GM20431 (cell line): ENCODE measurements around the gene PIGR.

Experiments
- in situ Hi-C: fragments of 300-500 bp; cut with MseI, MboI; formaldehyde crosslinking; loops from one replicate; pipeline ENCODE4 v1.15.0; 2020; ENCODE audit warnings: low sequenced_read_pairs; ENCODE audit not compliant: unreplicated experiment

PIGR gene

DNA sequence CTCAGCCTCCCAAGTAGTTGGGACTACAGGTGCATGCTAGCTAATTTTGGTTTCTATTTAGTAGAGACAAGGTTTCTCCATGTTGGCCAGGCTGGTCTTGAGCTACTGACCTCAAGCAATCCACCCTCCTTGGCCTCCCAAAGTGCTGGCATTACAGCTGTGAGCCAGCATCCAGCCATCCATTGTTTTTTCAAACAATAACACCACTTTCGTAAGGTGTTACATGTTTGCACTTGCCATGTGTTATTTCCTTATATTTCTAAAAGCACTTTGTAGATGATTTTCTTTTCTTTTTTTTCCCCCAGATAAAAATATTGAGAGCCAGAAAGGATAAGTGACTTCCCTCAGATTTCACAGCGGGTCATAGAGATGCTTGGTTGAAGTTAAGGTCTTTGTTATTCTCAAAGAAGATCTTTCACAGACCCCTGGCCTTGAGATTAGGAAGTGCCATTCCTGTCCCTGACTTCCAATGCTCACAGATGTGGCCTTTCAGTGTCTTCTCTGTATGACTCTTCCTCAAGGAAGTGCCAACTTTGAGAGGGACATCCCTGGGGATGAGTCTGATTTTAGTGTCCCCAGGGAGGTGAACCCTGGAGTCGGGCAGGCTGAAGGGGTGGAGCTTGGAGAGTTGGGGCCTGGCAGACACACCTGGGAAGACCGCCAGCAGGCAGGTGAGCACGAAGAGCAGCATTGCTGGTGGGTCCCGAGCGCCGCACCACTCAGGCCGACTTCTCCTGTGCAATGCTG, 6.3 kb downstream of the PIGR start:
- in situ Hi-C loops: no loop called here

DNA sequence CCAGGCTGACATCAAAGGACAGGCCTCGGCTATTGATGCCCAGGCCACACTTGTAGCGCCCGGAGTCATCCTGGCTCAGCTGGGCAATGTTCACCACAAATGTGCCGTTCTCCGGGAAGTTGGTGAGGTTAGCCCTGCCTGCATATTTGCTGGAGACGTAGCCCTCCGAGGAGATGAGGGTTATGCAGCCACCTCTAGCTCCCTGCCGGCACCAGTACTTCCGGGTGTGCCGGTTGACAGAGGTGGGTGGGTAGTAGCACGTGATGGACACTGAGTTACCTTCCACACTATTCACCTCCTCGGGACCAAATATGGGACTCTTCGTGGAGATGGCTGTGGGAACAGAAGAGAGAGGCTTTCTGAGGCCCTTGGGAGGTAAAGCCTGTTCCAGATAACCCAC, 7.1 kb downstream of the PIGR start:
- in situ Hi-C loops: no loop called here

- in situ Hi-C loops: no loop called here
Observed at GRCh38 chr1:206937425-206937824, 8.8 kb downstream of the PIGR start.

GRCh38 chr1:206935491-206936067, 10.7 kb downstream of the PIGR start:
- in situ Hi-C loops: no loop called here

GRCh38 chr1:206933333-206933945, 12.8 kb downstream of the PIGR start:
- in situ Hi-C loops: no loop called here

- in situ Hi-C loops: no loop called here
Observed at GRCh38 chr1:206932177-206932576, 14.1 kb downstream of the PIGR start.

DNA sequence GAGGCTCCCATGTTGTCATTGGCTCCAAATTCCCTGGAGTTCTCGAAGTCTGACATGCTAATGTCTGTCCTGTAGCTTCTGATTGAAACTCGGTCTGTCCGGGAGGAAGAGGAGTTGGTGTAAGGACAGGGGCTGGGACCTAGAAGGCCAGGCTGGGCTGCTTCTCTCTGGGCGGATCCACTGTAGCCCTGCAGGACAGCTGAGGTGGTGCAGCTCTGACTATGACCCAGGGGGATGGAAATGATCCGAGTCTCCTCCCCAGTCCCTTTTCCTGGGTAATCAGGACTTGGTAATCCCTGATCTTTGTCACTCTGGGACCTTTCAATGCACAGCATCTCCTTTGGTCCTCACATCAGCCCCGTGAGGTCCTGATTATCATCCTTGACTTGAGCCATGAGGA, 14.6 kb downstream of the PIGR start:
- in situ Hi-C loops: no loop called here

DNA sequence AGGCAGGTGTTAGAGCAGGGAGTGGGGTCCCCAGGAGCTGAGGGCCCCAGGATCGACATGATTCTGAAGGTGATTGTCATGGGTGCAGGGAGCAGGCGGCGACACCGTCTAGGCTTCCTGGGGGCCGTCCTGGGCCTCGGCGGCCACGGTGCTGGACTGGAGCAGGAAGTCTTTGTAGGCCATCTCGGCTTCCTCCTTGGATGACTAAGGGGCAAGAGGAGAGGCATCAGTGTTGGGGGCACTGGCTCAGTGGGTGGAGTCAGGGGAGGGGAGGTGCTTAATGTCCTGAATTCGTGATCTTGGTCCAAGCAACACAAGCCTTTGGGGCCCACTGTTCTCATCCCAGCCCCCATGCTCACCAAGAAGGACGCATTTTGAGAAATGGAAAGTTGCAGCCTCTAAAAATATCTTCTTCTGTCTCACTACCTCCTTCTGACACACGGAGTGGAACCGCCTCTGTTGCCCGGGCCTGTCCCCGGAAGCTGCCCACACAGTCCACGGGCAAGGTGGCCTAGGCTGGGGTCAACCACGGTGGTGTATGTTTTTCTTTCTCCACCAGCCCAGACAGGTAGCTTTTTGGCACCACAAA, 16.0 kb downstream of the PIGR start:
- in situ Hi-C loops: no loop called here

DNA sequence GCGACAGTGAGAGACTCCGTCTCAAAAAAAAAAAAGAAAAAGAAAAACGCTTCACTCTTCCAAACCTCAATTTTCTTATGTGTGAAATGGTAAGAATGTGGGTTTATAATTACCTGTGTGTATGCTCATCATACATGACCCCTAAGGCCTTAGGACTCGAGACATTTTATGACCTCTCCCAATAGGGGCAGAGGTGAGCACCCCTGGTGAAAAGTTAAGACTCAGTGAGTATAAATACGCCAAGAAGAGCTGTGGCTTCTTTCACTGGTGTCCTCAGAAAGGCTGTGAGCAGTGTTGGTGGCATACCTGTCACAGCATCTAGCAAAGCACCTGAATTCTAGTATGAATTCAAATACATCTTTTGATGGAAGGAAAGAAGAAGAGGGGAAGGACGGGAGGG, 16.7 kb downstream of the PIGR start:
- in situ Hi-C loops: no loop called here

- in situ Hi-C loops: no loop called here
Observed at GRCh38 chr1:206926286-206926685, 20.0 kb downstream of the PIGR start.

DNA sequence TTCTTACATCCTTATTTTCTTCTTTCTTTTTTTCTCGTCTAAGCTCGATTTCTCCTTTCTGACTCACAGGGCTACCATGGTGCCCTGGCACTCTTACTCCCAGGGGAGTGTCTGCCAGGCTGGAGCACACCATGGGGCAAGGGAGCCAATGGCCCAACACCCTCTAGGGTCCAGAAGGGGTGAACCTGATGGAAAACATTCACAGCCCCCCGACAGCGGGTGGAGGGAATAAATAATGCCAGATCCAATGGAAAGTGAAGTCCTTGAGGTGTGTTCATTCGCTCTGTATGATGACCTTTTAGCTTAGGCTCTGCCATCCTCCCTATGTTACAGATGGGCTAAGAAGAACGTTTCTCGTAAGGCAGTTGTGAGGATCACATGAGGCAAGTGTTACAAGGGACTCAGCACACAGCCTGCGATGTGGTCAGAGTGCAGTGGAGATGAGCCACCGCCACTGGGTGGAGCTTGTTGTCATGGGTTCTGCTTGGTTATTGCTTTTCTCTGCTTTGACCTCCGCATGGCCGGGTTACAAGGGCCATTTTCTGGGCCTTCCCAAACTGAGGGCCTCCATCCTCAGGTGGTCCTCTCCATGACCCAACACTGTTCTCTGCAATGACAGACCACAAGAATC, 21.0 kb downstream of the PIGR start:
- in situ Hi-C loops: no loop called here

DNA sequence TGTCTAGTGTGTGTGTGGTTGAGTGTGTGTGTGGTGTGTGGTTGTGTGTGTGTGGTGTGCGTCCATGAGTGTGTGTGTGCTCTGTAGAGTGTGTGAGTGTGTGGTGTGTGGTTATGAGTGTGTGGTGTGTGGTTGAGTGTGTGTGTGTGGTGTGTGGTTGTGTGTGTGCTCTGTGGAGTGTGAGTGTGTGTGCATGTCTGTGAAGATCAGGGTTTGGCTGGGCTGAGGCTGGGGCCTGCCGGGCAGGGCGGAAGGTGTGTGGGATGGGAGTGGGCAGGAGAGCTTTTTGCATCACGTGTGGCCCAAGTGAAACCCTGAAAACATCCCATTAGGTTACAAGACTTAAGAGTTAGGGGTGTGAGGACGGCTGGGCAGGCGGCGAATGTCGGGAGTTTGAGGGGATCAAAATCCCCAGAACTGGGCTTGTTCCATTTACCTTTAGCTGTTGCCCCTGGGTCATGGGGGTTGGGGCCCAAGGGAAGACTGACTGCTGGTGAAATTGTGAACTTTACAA, 21.6 kb downstream of the PIGR start:
- in situ Hi-C loops: loop anchor here (25.0 kb wide), 1 partner anchor 187 kb away; no protein-coding TSS in a partner anchor

- in situ Hi-C loops: loop anchor here (25.0 kb wide), 1 partner anchor 187 kb away; no protein-coding TSS in a partner anchor
Observed at GRCh38 chr1:206923961-206924557, 22.2 kb downstream of the PIGR start.

GRCh38 chr1:206923009-206923960, 23.0 kb downstream of the PIGR start:
- in situ Hi-C loops: loop anchor here (25.0 kb wide), 1 partner anchor 186 kb away; no protein-coding TSS in a partner anchor

- in situ Hi-C loops: loop anchor here (25.0 kb wide), 1 partner anchor 185 kb away; no protein-coding TSS in a partner anchor
Observed at GRCh38 chr1:206922524-206922923, 23.7 kb downstream of the PIGR start.

DNA sequence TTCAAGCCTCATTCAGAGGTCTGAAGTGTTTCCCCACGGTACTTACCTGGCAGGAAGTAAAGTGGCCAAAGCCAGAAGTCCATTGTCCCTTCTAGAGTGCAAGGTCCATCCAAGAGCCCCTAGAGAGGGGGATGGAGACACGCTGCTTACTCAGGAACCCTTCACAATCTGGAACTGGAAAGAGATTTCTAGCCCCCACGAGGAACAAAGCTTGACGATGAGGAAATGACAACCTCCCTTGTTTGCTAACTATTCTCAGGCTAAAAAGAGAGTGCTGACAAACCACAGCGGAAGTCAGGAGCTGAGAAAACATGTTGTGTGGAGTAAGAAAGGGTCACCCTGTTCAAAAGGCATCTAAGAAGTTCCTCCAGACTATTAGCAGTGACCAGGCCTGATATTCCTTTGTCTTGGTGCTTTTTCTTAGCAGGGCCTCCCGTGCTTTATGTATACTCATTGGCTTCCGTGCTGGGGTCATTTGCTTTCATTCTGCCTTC, 24.4 kb downstream of the PIGR start, which contains the start of gene FCMR:
Gene FCMR (minus strand): TSS at position 170 of the 494 bp plus-strand sequence. CDS start 87 bp downstream, at position 83.
- in situ Hi-C loops: loop anchor here (25.0 kb wide), 1 partner anchor 185 kb away; no protein-coding TSS in a partner anchor

DNA sequence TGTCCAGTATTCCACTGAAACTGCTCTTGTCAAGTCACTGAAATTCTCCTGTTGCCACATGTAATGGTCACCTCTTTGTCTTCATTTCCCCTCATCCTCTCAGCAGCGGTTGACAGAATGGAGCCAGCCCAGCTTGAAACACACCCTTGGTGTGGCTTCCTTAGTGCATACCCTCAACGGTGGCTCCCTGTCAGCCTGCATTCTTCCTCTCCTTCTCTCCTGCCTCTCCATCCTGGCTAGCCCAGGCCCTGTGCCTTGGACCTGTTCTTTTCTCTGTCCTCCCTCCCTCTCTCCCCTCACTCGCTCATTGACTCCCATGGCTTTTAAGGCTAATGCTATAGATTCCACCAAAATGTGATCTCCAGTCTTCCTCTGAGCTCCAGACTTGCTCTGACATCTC, 28.2 kb downstream of the PIGR start:
- in situ Hi-C loops: loop anchor here (25.0 kb wide), 1 partner anchor 181 kb away; no protein-coding TSS in a partner anchor

GRCh38 chr1:206916000-206916709, 30.1 kb downstream of the PIGR start:
- in situ Hi-C loops: loop anchor here (25.0 kb wide), 1 partner anchor 179 kb away; no protein-coding TSS in a partner anchor
